Fibroblast of skin of abdomen (primary cell): ENCODE data around the gene RAE1. TPM values are rescaled to one million over a fixed set of nuclear protein-coding genes. Genes with fewer than 3 reads are reported as not detected.

ENCODE experiments used
- DNase-seq: peaks from one replicate; pipeline ENCODE4 v3.0.0-alpha.2; 2013
- polyA plus RNA-seq, 2 experiments: library from polyadenylated mRNA; unstranded; fragments of 120-200 nt; gene quantifications; one replicate each; pipeline ENCODE4 v1.2.1, GENCODE V29; 2013; ENCODE audit not compliant: insufficient read length in 2 of 2

The RAE1 gene, protein sequence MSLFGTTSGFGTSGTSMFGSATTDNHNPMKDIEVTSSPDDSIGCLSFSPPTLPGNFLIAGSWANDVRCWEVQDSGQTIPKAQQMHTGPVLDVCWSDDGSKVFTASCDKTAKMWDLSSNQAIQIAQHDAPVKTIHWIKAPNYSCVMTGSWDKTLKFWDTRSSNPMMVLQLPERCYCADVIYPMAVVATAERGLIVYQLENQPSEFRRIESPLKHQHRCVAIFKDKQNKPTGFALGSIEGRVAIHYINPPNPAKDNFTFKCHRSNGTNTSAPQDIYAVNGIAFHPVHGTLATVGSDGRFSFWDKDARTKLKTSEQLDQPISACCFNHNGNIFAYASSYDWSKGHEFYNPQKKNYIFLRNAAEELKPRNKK
- polyA plus RNA-seq (2013, experiment 1 of 2; ENCODE audit: insufficient read length) = 32.0 TPM
- polyA plus RNA-seq (2013, experiment 2 of 2; ENCODE audit: insufficient read length) = 34.5 TPM

DNA sequence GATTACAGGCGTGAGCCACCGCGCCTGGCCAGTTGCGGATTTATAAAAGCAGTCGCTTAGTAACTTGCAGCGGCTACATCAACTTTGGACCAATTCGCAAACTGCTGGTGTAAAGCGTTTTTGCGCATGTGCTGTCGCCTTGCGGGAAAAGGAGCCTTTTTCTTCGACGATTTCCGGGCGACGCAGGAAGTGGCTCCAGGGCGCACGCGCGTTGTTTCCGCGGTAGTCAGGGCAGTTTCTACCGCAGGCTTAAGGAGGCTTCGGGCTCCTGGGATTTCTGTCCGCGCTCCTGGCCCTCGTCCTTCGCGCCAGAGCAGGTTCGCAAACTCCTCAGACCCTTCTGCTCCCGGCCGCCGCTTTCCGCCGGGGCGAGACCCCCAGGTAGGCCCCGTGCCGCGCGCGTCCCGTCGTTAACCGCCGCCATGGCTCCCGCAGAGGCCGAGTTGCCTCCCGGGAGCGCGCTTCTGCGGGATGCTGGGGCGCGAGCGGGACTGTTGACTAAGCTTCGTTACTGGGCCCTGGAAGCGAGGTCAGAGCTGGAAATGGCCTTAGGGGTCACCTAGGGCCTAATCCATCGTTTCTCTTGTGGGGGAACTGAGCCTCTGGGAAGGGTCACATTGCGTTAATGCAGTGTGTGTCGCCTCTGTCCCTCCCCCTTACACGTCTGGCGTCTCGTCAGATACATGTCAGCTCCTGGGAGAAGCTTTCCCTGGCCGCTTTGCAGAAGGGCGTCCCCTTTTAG is at the start of gene RAE1:
Gene RAE1, plus strand, starts transcription at position 214 of the 742 bp plus-strand sequence. CDS start 2,784 bp downstream, outside the sequence.
- peak; percentile 90 for DNase-seq

DNA sequence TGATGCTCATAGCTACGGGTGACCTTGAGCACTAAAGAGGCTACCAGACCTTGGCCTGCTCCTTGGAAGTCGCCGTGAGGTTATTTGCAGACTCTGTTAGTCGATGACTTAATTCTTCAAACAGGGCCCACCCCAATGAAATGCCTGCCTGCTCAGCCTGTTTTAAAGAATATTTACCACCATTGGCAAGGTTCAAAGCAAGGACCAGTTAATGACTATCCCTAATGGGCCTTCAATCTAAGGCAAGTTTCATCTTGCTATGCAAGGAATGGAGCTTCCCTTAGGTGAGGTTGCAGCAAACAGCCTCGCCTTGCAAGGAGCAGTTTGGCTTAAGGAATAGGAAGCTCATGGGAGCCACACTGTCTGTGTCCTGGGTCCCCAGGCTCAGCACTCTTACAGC is 44.3 kb upstream of the RAE1 start:
- DNase-seq = no peak

DNA sequence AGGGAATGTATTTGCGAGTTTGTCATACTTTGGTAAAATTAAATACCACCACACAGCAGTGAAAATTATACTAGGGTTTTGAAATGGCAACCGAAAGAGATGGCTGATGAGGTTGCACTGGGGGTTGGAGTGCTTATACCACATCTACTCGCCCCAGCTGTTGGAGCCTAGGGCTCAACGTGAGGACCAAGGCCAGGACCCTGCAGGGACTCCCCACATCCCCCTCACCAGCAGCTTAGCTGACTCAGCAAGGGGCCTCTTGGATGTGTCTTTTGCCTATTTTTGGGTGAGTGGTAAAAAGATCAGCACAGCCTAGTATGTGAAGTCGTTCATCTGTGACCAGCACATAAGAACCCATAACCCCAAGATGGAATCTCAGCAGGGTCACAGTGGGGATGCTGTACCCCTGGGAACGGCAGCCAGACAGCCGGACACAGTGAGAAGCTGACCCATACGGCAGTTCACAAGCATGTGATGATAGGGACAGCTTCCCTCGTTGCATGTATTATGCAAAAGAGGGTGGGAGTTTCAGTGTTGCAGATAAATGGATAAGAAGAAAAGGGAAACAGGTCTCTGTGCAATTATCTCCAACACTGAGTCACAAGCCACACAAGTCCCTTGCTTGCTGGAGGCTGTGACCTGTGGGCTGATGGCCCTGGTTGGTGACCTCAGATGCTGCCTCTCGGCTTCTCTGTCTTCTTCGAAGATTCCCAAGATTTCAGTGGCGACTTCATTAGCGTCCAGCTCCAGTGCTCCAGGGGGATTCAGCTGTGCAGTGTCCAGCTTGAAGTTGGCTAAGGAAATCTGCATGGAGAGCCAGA is 42.4 kb upstream of the RAE1 start:
- no peak for DNase-seq

DNA sequence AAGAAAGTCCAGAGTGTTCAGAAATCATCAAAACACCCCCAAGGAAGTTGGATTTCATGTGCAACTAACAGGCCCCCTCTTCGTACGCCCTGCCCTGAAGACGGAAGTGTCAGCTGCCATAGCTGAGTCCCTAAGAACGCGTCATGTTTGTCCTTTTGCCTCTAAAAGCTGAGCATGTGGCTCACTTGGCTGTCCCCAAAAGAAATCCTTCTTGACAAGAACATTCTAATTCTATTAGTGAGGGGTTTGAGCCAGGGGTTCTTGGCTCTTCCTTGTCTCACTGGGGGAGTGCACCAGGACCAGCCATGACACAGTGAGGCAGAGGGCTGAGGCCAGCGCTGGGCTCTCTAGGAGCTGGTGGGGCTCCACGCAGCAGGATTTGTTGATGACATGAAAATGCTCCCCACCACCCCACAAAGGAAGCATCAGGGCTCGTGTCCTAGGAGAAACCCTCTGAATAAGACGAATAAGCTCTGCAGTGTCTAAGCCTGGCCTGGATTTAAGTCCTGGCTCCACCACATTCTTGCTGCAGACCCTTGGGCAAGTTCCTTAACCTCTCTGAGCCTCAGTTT is 41.4 kb upstream of the RAE1 start:
- no peak for DNase-seq

DNA sequence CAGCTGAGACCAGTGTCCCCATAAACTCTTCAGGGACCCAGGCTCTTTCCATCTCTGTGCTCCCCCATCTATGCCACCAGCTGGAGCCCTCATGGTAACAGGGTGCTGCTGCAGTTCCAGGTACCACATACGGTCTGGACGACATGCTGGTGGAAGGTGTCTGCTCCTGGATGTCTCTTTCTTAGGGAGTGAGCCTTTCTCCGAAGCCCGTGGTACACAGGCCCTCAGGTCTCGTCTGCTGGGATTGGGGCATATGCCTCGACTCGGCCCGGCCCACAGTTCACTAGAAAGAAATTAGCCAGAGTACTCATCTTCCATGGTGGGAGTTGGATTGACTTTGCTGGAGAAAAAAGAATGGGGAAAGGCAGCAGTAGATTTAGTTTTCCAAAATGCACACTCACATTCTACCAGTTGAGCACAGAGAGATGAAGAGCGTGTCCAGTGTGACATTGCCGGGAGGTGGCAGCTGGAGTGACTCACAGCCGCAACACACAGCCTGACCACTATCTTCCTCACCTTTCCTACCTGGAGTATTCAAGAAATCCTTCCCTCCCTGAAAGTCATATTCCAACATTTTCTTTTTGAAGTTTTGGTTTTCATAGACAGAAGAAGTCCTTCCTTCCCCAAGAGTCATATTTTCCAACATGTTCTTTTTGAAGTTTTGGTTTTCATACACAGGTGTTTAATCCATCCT is 40.1 kb upstream of the RAE1 start:
- no peak for DNase-seq

DNA sequence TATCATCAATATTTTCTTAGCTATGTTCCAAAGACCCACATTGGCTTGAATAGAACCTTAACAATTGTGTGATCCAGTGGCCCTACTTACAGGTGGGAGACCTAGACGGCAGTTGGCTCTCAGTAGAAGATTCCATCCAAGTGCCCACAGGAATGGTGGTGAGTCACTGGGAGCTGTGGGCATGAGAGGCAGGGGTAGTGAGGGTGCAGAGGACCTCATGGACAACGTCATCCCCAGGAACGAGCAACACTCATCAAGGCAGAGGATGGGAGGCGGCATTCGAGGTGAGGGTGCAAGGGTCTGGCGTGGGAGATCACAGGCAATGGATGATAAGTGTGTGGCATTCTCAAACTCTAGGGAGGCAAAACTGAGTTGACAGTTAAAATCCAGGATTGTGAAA is 38.9 kb upstream of the RAE1 start:
- DNase-seq = no peak

DNA sequence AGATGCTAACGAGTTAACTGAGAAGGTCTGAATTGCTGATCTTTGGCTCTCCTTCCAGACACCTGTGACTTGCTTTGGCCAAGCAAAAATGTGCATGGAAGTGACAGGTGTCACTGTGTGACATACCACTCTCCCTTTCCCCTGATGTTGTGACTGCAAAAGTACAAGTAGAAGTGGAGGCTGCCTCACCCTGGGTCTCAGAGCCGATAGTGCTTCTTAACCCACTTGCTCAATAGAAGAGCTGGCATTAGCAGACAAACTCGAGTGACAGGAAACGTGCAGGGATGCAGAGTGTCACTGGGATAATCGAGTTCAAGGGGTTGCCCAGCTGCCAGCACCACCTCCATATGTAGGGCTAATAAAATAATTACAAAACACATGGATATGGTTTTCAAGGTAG is 37.8 kb upstream of the RAE1 start:
- DNase-seq = no peak

DNA sequence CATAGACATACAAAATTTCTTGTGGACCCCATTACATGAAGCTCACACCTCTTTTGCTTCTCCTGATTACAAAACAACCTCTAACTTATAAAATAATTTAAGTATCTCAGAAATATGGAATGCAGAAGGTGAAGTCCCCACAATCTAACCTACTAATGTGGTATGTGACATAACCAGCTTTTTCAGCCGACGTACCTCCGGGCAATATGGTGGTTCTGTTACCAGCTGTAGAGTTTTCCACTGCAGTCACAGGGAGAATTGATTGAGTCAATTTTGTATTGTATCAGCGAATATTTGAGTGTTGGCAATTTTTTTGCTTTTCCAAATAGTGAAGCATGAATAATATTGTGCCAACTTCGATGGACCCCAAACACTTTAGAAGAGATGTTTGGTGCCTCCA is 37.1 kb upstream of the RAE1 start:
- DNase-seq = no peak

DNA sequence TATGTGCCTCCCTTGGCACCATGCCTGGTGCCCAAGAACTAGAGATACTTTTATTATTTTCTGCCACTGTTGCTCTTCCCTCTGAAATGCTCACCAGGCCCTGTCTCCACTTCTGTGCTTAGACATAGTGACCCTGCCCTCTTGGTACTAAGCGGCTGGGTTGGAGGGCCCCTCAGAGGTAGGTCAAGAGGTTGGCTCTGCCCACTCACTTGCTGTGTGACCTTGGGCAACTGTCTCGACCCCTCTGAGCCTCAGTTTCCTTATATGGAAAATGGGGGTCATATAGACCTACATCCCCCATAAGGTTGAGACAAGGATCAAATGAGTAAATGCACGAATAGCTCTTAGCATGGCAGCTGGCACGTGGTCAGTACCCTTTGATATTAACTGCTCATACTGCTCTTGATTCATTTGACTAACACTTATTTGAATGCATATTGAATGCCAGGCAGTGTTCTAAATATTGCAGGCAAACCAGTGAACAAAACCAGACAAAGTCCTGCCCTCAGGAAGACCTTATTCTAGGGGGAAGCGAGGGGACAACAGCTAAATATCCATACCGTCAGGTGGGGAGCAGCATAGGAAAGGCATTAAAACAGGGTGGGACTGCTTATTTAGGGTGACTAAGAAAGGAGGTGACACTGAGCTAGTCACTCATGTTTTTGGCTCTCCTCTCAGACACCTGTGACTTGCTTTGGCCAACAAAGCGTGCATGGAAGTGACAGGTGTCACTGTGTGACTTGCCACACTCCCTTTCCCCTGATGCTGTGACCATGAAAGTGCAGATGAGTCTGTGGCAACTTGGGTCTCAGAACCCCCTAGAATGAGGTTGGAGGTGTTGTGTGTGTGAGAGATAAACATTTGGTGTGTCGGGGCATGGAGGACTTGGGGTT is 35.7 kb upstream of the RAE1 start:
- DNase-seq = no peak

DNA sequence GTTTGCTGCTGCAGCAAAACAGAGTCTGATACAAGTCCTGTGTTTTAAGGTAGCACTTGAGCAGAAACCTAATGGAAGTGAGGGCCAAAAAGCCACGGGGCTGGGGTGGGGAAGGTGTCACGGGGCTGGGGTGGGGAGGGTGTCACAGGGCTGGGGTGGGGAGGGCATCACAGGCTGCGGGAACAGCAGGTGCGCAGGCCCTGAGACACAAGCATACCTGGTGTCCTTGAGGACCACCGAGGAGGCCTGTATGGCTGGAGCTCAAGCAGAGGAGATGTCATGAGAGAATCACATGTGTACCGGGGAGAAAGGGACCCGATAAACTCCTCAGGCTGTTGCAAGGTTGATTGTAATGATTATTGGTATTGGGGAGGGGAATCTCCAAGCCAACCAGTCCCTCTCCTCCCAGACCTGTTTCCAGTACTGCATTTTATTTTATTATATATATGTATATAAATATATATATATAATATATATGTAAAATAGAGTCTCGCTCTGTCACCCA is 35.0 kb upstream of the RAE1 start:
- no peak for DNase-seq

DNA sequence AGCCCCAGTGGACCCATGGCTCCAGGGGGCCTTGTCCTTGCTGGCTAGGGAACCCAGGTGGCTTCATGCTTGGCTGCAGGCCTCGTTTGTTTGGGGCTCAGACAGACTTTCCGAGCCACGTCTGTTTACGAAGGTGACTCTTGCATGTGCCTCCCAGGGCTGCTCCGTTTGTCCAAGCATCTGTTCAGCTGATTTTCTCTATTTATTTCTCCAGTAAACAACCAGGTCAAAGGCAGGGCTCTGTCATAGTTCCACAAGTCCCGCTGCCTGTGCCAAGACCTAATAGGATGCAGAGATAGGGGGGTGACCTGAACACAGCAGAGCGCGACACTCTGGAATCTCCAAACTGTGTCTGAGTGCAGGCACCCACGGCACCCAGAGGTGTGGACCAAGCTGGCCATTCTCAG is 34.3 kb upstream of the RAE1 start:
- no peak for DNase-seq

DNA sequence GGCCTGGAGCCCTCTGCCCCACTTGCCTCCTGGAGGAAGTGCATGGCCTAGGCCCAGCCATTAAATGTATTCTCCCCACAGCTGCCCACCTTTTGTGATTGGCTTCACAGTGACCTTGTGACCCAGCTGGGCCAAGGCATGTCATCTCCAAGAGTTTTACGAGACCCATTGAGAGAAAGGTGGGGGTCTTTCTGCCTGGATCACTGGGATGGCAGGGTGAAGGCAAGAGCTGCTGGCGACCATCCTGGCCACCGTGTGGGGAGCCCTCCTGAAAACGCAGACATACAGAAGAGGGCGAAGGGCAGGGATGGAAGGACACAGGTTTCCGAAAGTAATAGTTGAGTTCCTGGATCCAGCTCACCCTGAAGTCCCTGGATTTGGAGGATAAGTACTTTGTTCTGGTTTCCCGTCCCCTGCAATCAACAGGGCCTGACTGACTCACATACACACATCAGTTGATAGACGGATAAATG is 33.7 kb upstream of the RAE1 start:
- no peak for DNase-seq

DNA sequence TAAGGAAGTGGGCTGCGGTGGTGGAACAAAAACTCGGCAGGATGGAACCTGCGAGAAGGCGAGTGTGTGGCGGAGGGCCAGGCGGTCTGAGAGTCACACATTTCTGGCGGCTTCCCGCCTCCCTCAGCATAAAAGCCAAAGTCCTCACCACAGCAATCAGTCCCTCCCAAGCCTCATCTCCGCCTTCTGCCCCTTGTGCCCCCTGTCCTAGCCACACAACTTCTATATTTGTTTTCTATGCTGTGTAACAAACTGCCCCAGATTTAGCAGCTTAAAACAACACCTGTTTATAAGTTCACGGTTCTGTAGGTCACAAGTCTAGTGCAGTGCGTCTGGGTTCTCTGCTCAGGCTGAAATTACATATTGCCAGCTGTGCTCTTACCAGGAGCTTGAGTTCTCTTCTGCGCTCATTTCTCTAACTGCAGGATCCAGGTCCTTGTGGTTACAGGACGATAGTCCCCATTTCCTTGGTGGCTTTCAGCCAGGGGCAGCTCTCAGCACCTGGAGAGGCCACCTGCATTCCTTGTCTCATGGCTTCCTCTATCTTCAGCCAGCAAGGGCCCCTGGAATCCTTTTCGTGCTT is 33.2 kb upstream of the RAE1 start:
- no peak for DNase-seq

DNA sequence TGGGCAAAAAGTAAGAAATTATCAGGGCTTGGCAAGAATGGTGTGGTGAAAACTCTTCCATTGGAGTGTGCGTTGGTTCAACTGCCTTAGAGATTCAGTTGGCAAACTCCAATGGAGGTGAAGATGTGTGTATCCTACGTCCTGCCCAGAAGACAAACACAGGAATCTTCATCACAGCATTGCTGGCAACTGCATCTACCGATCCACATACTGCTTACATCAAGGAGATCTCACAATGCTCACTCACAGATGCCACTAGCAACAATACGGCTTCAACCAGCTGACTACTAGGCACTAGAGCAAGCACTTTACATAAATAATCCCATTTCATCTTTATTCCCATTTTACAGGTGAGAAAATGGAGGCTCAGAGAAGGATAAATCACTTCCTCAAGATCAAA is 31.5 kb upstream of the RAE1 start:
- no peak for DNase-seq

DNA sequence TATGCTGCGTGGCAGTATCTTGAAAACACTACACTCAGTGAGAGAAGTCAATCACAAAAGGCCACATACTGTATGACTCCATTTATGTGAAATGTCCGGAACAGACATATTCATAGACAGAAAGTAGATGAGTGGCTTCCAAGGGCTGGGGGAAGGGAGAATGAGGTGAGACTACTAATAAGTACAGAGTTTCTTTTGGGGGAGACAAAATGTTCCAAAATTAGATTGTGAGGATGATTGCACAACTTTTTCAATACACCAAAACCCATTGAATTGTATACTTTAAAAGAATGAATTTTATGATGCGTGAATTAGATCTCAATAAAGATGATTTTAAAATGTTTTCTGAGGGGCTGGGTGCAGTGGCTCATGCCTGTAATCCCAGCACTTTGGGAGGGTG is 30.7 kb upstream of the RAE1 start:
- no peak for DNase-seq

DNA sequence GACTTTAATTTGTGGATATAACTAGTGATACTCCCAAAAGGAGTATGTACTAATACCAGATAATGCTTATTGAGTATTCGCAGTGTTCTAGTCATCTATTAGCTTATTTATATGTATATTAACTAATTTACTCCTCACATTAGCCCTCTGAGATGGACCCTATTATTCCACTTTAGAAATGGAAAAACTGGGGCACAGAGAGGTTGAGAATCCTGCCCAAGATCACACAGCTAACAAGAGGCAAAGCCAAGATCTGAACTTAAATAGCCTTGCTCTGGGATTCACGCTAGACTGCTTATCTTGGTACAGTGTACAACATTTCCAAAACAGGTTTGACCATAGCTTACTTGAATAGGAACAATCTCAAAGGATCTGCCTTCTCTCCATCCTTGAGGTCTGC is 29.9 kb upstream of the RAE1 start:
- no peak for DNase-seq

DNA sequence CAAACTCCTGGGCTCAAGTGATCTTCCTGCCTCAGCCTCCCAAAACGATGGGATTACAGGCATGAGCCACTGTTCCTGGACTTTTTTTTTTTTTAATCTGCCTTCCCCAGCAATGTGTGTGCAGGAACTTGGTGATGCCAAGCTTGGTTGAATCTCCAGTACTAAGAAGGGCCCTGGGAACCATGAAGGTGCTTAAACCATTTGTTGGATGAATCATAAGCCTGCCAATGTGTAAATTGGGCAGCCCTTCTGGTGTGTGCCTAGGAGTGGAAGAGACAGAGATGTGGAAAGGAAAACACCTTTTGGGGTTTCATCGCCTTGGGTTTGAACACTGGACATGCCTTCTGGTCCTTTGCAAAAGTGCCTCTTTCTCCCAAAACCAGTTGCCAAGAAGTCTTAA is 28.6 kb upstream of the RAE1 start:
- no peak for DNase-seq

DNA sequence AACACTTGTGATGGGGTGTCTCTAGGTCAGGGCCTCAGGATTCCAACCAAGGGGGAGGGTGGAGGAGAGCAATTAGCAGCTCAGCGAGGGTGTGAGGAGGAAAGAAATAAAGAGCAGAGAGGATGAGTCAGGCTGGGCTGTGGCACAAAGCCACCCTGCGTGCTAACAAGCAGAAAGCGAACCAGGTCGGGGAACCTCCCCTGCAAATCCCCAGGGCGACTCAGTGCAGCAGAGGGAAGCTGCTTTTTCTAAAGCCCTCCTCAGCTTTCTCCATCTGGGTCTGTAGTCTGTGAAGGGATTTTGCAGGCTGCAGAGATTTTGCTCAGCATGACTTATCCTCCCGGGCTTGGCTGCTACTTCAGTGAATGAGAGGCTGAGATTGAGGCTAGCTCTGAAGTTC is 28.0 kb upstream of the RAE1 start:
- DNase-seq = peak; percentile 30

DNA sequence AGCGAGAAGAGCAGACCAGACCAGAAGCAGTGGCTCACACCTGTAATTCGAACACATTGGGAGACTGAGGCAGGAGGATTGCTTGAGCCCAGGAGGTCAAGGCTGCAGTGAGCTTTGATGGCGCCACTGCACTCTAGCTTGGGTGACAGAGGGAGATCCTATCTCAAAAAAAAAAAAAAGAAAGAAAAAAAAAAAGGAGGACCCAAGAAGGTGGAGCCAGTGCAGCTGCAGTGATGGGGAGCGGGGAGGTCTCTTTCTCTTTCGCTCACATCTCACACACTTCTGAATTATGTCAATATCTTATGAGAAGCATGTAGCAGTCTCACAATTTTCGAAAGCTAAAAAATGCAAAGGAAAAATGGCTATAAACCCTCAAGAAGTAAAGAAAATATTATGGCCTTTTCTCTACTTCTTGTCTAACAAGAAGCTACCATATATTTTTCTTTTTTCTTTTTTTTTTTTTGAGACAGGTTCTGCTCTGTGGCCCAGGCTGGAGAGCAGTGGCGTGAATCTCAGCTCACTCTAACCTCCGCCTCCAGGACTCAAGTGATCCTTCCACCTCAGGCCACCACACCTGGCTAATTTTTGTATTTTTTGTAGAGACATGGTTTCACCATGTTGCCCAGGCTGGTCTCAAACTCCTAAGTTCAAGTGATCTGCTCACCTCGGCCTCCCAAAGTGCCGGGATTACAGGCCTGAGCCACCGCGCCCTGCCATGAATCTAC is 25.3 kb upstream of the RAE1 start:
- DNase-seq = no peak
